Mammary epithelial cell (primary cell): ENCODE results near the gene TNXB.

Source experiments
- EZH2 ChIP-seq: IDR thresholded peaks from 2 replicates; pipeline ENCODE4 v1.6.1; 2012; ENCODE audit warnings: low read length, inconsistent platforms, borderline replicate concordance
- TF ChIP-seq, protein P1 (sequence below), 2 donors: IDR thresholded peaks in 1 of 2; conservative IDR thresholded peaks in 1 of 2; 2 replicates each; pipeline ENCODE4 v1.5.1; 2011 to 2012; ENCODE audit warnings: inconsistent platforms in 2 of 2, low read length in 2 of 2, mild to moderate bottlenecking in 2 of 2, control low read depth in 1 of 2, low read depth in 1 of 2; ENCODE audit not compliant: insufficient read depth in 1 of 2; ENCODE audit errors: extremely low read depth in 1 of 2

- TF ChIP-seq, protein P1, sequence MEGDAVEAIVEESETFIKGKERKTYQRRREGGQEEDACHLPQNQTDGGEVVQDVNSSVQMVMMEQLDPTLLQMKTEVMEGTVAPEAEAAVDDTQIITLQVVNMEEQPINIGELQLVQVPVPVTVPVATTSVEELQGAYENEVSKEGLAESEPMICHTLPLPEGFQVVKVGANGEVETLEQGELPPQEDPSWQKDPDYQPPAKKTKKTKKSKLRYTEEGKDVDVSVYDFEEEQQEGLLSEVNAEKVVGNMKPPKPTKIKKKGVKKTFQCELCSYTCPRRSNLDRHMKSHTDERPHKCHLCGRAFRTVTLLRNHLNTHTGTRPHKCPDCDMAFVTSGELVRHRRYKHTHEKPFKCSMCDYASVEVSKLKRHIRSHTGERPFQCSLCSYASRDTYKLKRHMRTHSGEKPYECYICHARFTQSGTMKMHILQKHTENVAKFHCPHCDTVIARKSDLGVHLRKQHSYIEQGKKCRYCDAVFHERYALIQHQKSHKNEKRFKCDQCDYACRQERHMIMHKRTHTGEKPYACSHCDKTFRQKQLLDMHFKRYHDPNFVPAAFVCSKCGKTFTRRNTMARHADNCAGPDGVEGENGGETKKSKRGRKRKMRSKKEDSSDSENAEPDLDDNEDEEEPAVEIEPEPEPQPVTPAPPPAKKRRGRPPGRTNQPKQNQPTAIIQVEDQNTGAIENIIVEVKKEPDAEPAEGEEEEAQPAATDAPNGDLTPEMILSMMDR (conservative IDR thresholded peaks at IDR 0.05 in 1 of 2, IDR thresholded peaks at IDR 0.05 in 1 of 2; ENCODE audit: extremely low read depth in 1 of 2, insufficient read depth in 1 of 2, low read depth in 1 of 2, low read length in 2 of 2) = no peak
- TF ChIP-seq EZH2 = no peak
Measured at GRCh38 chr6:32060966-32061655, 48.0 kb downstream of the TNXB start.
